HG03139 (cell line): Measurements from ENCODE around the gene ABCA1.
"Not testable (repeated sequence)": the region's sequence is repeated elsewhere in the genome, so short reads cannot be mapped to it uniquely, and the experiment has no call there.

Experiments used
- ATAC-seq: cut with Tn5 transposase; IDR thresholded peaks from one replicate; pipeline ENCODE4 v1.9.1; 2021; ENCODE audit not compliant: unreplicated experiment

ABCA1 gene

DNA sequence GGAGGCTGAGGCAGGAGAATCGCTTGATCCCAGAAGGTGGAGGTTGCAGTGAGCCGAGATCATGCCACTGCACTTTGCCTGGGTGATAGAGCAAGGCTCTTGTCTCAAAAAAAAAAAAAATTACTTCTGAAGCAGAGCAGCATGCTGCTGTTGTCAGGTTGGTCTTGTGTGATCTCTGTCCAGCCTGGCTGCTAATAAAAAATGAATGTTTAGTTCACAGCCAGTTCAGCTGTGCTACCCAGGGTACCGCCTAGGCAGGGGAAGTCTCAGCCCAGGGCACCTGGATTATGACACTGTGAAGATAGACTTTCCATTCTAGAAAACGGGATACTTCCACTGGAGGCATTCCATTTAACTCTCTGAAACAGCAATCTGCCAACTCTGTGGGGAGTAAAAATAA, 23.5 kb upstream of the ABCA1 start:
- no peak for ATAC-seq

DNA sequence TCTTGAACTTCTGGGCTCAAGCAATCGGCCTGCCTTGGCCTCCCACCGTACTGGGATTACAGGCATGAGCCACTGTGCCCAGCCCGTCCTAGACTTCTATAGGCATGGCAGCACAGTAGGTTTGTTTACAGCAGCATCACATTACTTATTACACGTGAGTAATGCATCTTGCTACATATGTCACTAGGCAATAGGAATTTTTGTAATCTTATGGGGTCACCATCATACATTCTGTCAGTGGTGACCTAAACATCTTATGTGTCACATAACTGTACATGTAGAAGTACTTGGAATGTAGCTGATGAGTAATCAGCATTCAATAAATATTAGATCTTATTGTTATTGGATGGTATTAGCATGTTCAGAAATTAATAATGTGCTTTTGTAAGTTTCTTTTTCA, 22.9 kb upstream of the ABCA1 start:
- ATAC-seq = no peak

DNA sequence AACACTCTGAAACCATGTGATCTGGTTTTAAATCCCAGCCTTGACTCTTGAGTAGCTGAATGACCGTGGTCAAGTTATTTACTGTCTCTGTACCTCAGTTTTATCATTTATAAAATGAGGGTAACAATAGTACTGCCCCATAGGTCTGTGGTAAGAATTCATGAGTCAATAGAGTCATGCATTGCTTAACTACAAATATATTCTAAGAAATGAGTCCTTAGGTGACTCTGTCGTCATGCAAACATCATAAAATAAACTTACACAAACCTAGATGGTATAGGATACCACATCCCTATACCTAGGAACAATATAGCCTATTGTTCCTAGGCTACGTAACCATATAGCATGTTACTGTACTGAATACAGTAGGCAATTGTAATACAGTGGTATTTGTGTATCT, 20.3 kb upstream of the ABCA1 start:
- ATAC-seq = no peak

DNA sequence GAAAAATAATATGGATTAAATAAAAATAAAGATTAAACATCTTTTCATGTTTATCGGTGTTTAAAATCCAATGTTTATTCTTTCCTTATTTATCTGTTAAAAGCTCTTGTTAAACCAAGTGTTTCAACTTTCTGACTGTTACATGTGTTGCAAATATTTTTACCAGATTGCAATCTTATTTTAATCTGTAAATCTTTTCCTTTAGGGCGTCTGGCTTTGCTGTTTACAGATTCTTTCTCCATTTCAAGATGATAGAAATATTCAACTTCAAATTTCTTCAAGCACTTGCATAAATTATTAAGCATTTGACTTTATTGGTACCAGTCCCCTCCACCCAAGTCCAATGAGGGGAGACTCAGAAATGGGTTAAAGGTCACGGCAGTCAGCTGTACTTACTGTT, 16.9 kb upstream of the ABCA1 start:
- no peak for ATAC-seq

DNA sequence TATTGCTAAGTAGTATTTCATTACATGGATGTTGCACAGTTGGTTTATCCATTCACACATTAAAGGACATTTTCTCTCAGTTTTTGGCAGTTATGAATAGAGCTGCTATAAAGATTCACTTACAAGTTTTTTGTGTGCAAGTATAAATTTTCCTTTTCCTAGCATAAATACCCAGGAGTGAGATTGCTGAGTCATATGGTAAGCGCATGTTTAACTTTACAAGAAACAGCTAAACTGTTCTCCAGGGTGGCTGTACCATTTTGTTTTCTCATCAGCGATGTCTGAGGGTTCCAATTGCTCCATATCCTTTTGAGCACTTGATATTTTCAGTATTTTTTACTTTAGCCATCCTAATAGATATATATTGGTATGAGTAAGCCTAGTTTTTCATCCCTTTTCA, 16.4 kb upstream of the ABCA1 start:
- no peak for ATAC-seq

DNA sequence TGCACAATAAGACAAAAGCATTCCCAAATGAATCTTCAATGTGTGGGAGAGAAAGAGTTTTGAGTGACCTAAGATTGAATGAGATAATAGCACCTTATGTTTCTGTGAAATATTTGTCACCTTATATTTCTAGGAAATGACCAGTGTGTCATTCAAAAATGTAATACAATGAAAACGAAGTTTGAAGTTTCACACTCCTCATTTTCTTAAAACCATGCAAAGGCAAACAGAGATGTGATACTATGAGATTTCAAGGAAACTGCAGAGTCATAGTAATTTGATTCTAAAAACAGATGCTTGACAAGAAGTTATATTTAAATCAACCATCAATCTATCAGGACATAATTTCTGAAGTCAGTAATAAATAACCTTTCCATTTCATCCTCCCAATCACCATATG, 13.6 kb upstream of the ABCA1 start:
- no peak for ATAC-seq

DNA sequence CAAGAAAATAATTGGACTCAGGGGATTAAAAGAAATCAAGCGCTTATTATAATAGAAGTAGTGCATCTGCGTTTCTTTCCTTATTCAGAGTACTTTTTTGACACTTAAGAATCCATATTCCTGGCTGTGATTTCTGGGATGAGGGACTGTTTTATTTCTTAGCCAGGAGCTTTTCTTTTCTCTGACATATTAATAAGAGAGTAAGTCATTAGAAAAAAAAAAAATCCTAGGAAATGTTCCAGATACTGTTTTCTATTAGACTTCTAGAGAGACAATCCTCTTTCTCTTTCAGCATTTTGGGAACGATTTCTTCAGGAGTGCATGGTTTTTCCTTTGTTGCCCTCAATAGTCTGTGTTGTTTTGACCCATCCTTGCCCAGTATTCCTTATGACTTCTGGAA, 8.3 kb upstream of the ABCA1 start:
- no peak for ATAC-seq

DNA sequence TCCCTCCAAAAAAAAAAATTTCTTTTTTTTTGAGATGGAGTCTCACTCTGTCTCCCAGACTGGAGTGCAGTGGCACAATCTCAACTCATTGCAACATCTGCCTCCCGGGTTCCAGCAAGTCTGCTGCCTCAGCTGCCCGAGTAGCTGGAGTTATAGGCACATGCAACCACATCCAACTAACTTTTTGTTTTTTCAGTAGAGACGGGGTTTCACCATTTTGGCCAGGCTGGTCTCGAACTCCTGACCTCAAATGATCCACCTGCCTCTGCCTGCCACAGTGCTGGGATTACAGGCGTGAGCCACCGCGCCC, 7.5 kb upstream of the ABCA1 start:
- not testable (repeated sequence) for ATAC-seq

DNA sequence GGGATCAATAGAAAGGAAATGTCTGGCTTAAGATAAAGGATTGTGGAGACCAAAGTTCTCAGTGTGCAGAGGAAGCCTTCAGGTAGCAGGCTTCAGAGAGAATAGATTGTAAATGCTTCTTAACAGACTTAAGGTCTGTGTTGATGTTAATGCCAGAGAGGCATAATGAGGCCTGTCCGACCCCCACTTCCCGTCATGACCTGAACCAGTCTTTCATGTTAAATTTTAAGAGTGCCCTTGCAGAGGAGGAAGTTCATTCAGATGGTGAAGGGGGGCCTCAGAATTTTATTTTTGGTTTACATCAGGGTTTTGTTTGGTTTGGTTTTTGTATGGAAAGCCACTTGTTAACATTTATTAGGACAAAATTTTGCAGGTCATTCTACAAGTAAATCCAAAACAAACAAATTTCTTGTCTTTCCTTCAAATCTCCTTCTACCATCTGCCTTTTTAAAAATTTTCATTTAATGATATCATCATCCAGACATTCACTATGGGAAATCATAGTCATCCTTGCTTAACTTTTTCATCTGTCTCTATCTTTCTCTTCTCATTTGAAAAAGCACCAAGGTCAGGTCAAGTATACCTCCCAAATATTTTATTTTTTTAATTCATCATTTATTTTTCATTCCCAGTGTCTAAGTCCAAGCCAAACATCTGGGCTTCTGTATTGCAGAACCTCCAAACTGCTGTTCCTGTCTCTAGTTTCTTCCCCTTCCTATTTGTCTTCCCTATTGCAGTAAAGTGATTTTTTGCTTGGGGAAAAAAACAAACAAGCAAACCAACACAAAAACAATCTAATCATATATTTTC, 6.9 kb upstream of the ABCA1 start:
- no peak for ATAC-seq

DNA sequence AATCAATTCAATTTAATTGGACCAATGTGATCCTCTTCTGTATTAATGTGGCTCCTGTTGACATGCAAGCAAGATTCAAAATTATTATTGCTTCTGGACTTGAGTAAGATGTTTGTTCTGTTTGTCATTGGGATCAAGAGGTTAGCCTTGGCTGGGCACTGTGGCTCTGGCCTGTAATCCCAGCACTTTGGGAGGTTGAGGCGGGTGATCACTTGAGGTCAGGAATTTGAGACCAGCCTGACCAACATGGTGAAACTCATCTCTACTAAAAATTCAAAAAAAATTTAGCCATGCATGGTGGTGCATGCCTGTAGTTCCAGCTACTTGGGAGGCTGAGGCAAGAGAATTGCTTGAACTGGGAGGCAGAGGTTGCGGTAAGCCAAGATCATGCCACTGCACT, 5.1 kb upstream of the ABCA1 start:
- ATAC-seq = not testable (repeated sequence)

DNA sequence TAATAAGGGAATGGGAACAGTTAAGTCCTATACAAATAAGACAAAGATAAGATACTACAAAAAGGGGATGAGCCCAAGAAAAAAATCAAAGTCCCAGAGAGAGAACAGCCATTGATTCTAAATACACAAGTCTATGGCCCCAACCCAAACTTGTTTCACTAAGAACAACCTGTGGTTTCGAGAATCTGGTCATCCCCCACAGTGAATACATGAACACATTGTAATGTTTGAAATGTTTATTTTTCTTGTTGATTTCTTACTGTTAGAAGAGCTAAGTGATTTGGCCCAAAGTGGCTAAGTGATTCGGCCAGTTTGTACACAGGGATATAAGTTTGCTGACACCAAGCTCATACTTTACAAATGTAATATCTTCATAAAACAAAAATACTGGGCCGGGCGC, 3.3 kb upstream of the ABCA1 start:
- ATAC-seq = no peak

DNA sequence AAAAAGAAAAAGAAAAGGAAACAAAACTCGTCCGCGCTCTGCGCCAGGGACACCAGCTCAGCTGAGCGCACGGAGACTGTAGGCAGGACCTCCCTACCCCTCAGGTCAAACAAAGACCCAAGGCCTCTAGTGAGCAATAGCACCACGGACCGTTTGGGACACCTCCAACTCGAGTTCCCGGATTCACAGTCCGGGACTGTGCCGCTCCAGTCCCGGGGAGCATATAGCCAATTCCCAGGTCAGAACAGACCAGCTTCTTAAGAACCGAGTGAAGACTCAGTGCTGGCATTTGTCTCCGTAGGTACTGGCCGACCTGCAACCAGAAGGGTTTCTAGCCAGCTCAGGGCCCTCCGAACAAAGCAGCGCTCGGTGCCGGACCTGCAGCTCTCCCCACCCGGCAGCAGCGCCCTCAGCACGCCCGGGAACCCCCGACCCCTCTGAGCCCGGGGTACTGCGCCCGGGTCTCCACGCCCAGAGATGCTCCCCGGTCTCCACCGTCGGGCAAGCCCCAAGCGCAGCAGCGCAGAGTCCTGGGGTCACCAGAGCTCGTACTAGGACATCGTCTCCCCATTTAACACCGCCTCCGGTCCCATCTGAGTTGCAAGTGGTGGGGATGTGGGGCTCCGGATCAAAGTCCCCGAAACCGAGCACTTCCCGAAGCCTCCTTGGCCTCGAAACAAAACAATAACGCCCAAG, 591 bp downstream of the ABCA1 start:
- ATAC-seq = no peak

DNA sequence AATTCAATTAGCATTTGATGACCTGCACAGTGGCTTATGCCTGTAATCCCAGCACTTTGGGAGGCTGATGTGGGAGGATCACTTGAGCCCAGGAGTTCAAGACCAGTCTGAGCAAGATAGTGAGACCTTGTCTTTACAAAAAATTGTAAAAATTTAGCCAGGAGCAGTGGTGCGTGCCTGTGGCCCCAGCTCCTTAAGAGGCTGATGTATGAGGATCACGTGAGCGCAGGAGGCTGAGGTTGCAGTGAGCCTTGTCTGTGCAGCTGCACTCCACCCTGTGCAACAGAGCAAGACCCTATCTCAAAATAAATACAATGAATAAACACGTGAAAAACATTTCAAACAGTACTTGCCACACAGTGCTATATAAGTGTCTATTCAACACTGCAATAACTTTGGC, 4.2 kb downstream of the ABCA1 start:
- ATAC-seq = peak; percentile 70

DNA sequence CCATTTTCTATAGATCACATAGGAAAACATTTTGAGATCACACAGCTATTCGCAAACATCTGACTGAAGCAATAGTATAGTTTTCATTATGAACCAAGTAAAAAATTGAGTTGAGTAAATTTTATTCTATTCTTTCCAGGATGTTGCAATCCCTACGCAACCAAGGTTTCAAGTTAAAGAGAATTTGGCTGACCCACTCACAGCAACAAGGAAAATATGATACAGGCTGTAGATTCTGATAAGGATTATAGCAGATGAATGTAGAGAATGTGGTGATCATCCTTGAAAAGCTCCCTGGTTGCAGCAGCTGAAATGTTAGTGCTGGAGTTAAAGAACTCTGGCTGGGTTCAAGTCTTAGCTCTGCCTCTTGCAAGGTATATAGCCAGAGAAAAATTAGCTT, 4.7 kb downstream of the ABCA1 start:
- no peak for ATAC-seq

DNA sequence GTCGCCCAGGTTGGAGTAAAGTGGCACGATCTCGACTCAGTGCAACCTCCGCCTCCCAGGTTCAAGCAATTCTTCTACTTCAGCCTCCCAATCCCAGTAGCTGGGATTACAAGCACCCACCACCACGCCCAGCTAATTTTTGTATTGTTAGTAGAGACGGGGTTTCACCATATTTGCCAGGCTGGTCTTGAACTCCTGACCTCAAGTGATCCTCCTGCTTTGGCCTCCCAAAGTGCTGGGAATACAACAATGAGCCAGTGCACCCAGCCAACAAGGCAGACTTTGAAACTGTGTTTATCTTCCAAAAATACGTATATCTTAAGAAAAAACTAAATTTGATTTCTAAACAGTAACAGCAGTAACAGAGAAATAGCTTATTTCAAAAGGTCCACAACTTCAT, 5.2 kb downstream of the ABCA1 start:
- ATAC-seq = not testable (repeated sequence)

DNA sequence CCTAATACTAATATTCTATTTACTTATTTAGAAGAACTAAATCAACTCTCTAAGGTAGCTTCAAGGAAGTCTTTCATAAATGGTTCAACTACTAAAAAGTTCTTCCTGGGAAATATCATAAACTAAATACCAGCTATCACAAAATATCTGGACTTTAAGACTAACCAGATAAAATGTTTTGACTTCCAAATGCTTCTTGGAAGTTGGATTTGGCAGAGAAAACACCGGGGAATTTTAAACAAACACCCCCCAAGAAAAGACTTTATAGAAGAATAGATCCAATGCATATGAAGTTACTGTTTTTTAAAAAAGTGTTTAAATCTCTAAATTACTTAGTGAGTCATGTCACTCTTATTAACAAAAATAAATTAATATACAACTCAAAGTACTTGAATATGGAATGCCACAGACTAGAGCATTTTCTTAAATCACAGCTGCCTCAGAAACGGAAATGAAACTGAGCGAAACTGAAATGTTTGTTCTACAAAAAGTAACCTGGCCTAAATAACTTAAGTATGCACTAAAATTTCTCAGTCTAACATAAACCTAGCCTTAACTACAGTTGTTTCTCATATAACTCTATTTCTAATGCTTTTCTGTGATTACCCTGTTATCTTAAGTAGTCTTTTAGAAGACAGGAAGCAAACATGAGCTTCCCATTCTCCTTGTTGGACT, 6.8 kb downstream of the ABCA1 start:
- peak; percentile 49 for ATAC-seq

DNA sequence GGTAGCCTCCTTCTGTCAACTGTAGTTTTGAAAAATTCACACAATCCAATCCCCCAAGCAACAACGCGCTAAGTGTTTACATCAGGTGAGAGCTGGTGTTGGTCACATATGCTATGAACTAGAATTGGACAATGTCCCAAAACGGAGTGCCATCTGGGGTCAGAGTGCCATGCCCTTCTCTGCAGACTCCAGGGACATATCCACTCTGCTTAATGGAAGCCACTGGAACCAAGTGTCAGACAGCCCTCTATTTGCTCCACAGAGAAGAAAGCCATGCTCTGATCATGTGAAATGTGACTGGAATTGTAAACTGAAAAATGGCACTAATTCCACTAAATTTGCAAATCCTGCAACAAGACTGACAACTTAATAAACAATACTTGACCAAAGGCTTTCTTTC, 12.2 kb downstream of the ABCA1 start:
- no peak for ATAC-seq

DNA sequence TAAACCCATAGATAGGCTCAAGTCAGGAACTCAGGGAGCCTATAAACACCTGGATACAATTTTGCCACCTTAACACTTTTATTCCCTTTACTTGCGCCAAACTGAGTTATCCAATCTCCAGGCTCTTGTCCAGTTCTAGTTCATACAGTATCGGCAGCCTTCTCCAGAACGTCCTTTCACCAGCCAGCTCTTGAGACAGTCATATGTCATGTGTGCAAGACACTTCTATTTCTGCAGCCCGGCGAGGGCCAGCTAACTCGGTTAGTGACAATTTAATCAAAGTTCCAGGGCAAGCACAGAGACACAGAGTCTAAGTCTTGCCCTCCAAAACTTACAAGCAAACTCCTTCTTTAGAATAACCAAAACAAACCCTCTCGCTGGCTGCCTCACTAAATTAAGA, 12.9 kb downstream of the ABCA1 start:
- ATAC-seq = no peak

DNA sequence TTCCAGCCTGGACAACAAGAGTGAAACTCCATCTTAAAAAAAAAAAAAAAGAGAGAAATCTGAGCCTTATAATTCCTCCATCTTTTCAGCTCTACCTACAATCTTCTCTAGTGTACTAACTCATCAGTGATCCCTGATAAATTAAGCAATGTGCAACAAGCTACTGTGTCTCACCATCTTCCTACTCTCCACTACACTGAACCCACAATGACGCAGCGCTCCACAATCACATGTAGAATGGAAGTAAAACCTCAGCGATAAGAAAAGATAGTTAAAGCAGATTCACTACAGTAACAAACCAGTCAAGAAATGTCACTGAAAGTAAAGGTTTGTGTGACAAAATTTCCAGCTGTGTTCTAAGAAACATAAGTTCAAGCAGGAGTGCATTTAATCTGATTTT, 13.5 kb downstream of the ABCA1 start:
- no peak for ATAC-seq

DNA sequence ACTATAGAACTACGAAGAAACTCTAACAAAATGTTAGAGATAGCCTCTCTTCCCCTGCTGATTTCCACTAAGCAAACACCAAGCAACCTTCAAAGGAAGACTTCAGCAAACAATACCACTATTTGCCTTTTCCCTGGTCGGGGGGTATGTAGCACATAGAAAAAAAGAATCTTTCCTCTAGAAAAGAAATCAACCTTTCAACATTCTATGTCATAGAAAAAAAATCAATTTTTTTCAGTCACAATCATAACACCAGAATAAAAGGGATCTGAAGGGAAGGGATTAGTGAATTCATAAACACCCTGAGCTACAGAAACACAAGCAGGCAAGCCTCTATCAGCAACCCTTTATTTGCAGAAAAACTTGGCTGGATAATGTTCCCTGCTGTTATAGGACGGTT, 15.3 kb downstream of the ABCA1 start:
- ATAC-seq = no peak

DNA sequence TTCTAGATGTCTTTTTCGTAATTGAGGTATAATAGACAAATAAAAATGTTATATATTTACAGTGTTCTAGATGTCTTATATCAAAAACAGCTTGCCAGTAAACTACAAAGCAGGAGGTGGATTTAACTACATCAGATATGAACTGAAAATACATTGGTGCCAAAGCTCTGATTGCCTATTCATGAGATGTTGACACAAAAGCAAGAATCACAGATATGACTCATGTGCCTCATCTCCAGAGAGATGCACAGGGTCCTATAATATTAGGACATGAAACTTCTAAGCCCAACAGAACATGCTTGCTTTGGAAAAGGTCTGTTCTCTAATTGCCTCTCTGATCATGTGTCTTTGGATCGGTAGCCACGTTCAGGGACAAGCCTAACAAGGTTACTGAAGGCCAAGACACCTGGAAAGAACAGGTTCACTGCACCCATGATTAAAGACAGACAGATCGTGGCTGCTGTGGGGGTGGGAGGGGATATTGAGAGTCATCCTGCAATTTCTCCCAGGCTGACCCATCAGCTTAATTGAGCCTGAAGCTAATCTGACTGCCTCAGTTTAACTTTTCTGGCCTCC, 16.8 kb downstream of the ABCA1 start:
- no peak for ATAC-seq
